Caco-2 (cell line): ENCODE data around the gene TRAPPC10. TPM values are rescaled to one million over a fixed set of nuclear protein-coding genes. Genes with fewer than 3 reads are reported as not detected.

Source experiments
- BruUV-seq: library from RNA; stranded (reverse); fragments of 400-500 nt; replicated peaks from 2 replicates; lab custom pipeline; 2021; lab: Mats Ljungman, UMichigan
- CTCF ChIA-PET: fragments of 300-600 bp; sonication (Branson Sonifier 250); formaldehyde crosslinking; loops from one replicate; lab custom pipeline; 2022; ENCODE audit warnings: antibody characterized with exemption; lab: Charles Lee
- POLR2A ChIA-PET: fragments of 300-600 bp; sonication (Branson Sonifier 250); formaldehyde crosslinking; loops from one replicate; lab custom pipeline; 2022; ENCODE audit warnings: antibody characterized with exemption; lab: Charles Lee
- DNase-seq, 2 experiments: peaks; one replicate each; pipeline versions ENCODE4 v3.0.0 to v3.0.0-alpha.2; 2020 to 2022
- H3K27me3 ChIP-seq: replicated peaks from 2 replicates; pipeline ENCODE4 v1.6.0; 2011; ENCODE audit warnings: low read length; ENCODE audit not compliant: control insufficient read depth, insufficient read depth
- H3K36me3 ChIP-seq: 2 replicates; pipeline ENCODE4 v1.5.1; 2011; ENCODE audit warnings: low read length; ENCODE audit not compliant: control insufficient read depth, insufficient read depth
- H3K4me1 ChIP-seq: fragments of 250-450 bp; sonication (Bioruptor Pico); 2 replicates; pipeline ENCODE4 v1.5.1; 2020; ENCODE audit warnings: mild to moderate bottlenecking
- H3K4me3 ChIP-seq: 2 replicates; pipeline ENCODE4 v1.5.1; 2011; ENCODE audit warnings: low read depth, mild to moderate bottlenecking, control low read depth, low read length
- H3K9me3 ChIP-seq: fragments of 250-450 bp; sonication (Bioruptor Pico); 2 replicates; pipeline ENCODE4 v1.5.1; 2020; ENCODE audit warnings: mild to moderate bottlenecking, moderate library complexity
- H3K27ac Mint-ChIP-seq: one replicate; pipeline ENCODE4 v1.8.0; 2022; ENCODE audit warnings: mixed read lengths; ENCODE audit not compliant: unreplicated experiment
- H3K27me3 Mint-ChIP-seq: one replicate; pipeline ENCODE4 v1.8.0; 2022; ENCODE audit warnings: mixed read lengths; ENCODE audit not compliant: insufficient read depth, unreplicated experiment
- H3K36me3 Mint-ChIP-seq: one replicate; pipeline ENCODE4 v1.8.0; 2022; ENCODE audit warnings: mild to moderate bottlenecking, mixed read lengths; ENCODE audit not compliant: insufficient read depth, unreplicated experiment
- H3K4me1 Mint-ChIP-seq: one replicate; pipeline ENCODE4 v1.8.0; 2022; ENCODE audit warnings: low read depth, mixed read lengths; ENCODE audit not compliant: unreplicated experiment
- H3K4me3 Mint-ChIP-seq: one replicate; pipeline ENCODE4 v1.8.0; 2022; ENCODE audit warnings: mild to moderate bottlenecking, moderate library complexity, mixed read lengths; ENCODE audit not compliant: unreplicated experiment
- H3K9me3 Mint-ChIP-seq: one replicate; pipeline ENCODE4 v1.8.0; 2022; ENCODE audit warnings: mixed read lengths; ENCODE audit not compliant: unreplicated experiment
- intact Hi-C: fragments of 100-400 bp; cut with micrococcal nuclease; formaldehyde crosslinking; loops from one replicate; pipeline ENCODE4 v1.10.0; 2022; ENCODE audit not compliant: unreplicated experiment
- total RNA-seq: library from RNA; stranded (reverse); gene quantifications from 2 replicates; pipeline ENCODE4 v1.2.3, GENCODE V29; 2022
- TF ChIP-seq, protein P1 (sequence below), 2 experiments: fragments of 200-600 bp in 1 of 2; IDR thresholded peaks; 1 replicate in 1 of 2; 2 replicates in 1 of 2; pipeline versions ENCODE4 v1.5.1 to v1.8.0; 2011 to 2022; ENCODE audit warnings: antibody characterized with exemption in 1 of 2, control low read depth in 1 of 2, inconsistent platforms in 1 of 2, low read depth in 1 of 2, low read length in 1 of 2, mild to moderate bottlenecking in 1 of 2, moderate library complexity in 1 of 2; ENCODE audit not compliant: insufficient read depth in 1 of 2, severe bottlenecking in 1 of 2, unreplicated experiment in 1 of 2

Gene TRAPPC10
- total RNA-seq, 1 experiment from 2014 or later, result 43.4 TPM

DNA sequence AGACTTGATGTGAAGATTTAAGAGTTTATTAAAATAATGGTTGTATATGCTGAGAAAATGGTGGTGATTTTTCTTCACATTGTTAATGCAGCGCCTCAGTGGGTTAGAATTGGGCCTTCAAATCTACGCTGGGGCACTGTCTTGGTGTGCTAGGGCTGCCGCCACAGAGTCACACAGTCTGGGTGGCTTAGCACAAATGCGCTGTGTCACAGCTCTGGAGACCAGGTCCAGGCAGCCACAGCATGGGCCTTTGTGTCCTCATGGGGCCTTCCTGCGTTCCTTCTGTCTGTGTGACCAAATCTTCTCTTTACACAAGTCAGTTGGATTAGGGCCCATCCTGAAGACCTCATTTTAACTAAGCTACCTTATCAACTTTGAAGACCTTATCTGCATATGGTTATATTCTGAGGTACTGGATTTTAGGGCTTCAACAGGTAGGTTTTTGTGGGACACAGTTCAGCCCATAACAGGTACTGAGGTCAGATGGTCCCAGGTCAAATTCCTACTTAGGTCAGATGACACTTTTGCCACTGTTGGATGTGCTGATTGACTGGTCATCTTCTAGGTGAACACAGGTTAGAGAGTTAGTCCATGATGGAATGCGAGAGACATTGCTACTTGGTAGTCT lies 17.5 kb downstream of the TRAPPC10 start:
- no peak for DNase-seq
- H3K36me3 ChIP-seq, result no peaks in the 10 kb centered on the region
- no peak overlapping the region for H3K4me3 ChIP-seq
- Mint-ChIP-seq H3K4me3 (no peak overlapping the region), H3K9me3 (no peaks in the 10 kb centered on the region), H3K27me3 (no peaks in the 10 kb centered on the region), H3K4me1 (peaks cover 13% of the 10 kb centered on the region), H3K36me3 (peaks cover 34% of the 10 kb centered on the region), H3K27ac (no peak overlapping the region)
- H3K9me3 ChIP-seq, result no peaks in the 10 kb centered on the region
- intact Hi-C loops, result no loop called here
- POLR2A ChIA-PET, result no interaction called here
- TF ChIP-seq, protein P1, sequence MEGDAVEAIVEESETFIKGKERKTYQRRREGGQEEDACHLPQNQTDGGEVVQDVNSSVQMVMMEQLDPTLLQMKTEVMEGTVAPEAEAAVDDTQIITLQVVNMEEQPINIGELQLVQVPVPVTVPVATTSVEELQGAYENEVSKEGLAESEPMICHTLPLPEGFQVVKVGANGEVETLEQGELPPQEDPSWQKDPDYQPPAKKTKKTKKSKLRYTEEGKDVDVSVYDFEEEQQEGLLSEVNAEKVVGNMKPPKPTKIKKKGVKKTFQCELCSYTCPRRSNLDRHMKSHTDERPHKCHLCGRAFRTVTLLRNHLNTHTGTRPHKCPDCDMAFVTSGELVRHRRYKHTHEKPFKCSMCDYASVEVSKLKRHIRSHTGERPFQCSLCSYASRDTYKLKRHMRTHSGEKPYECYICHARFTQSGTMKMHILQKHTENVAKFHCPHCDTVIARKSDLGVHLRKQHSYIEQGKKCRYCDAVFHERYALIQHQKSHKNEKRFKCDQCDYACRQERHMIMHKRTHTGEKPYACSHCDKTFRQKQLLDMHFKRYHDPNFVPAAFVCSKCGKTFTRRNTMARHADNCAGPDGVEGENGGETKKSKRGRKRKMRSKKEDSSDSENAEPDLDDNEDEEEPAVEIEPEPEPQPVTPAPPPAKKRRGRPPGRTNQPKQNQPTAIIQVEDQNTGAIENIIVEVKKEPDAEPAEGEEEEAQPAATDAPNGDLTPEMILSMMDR (IDR thresholded peaks at IDR 0.05; ENCODE audit: insufficient read depth in 1 of 2, low read depth in 1 of 2, low read length in 1 of 2, severe bottlenecking in 1 of 2, unreplicated experiment in 1 of 2), result no peak
- no peaks in the 10 kb centered on the region for H3K4me1 ChIP-seq
- CTCF ChIA-PET, result no interaction called here
- BruUV-seq, result no TSS peak
- H3K27me3 ChIP-seq, result no peaks in the 10 kb centered on the region

DNA sequence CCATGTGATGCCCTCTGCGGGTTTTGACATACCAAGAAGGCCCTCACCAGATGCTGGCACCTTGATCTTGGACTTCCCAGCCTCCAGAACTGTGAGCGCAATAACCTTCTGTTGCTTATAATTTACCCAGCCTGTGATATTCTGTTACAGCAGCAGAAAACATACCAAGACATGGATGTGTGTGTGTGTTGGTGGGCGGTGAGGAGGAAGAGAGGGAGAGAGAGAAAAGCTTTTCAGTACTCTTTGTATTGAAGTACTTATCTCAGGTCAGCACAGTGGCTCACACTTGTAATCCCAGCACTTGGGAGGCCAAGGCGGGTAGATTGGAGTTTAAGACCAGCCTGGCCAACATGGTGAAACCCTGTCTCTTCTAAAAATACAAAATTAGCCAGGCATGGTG lies 23.1 kb downstream of the TRAPPC10 start:
- intact Hi-C loops, result no loop called here
- no peak overlapping the region for H3K4me3 ChIP-seq
- H3K36me3 ChIP-seq, result no peaks in the 10 kb centered on the region; the same call in 1 of the 2 replicates
- no peaks in the 10 kb centered on the region for H3K9me3 ChIP-seq
- Mint-ChIP-seq H3K4me3 (no peak overlapping the region), H3K27me3 (no peaks in the 10 kb centered on the region), H3K9me3 (no peaks in the 10 kb centered on the region), H3K4me1 (peaks cover under 1% of the 10 kb centered on the region), H3K27ac (no peak overlapping the region), H3K36me3 (peaks cover 55% of the 10 kb centered on the region)
- no peaks in the 10 kb centered on the region for H3K27me3 ChIP-seq
- CTCF ChIA-PET, result no interaction called here
- H3K4me1 ChIP-seq, result no peaks in the 10 kb centered on the region
- no TSS peak for BruUV-seq
- POLR2A ChIA-PET, result no interaction called here
- TF ChIP-seq, protein P1 (IDR thresholded peaks at IDR 0.05; ENCODE audit: insufficient read depth in 1 of 2, low read depth in 1 of 2, low read length in 1 of 2, severe bottlenecking in 1 of 2, unreplicated experiment in 1 of 2), result no peak
- DNase-seq, result no peak

DNA sequence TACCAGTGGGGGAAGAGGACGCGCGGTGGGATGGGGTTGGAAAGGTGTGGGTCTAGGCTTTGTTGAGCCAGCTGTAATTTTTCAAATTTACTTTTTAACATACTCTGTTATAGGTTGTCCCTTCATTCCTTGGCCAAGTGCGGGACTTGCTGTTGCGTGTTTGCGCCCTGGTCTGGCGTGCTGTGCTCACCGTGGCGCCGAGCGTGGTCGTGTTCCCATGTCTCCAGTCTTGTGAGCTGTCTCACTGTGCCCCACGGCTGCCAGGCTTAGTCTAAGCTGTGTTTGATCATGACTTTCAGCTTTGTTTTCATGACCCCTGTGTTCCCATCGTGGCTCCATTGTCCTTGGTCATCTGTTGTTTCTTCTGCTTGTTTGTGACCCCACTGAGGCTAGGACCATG lies 26.0 kb downstream of the TRAPPC10 start:
- TF ChIP-seq, protein P1 (IDR thresholded peaks at IDR 0.05; ENCODE audit: insufficient read depth in 1 of 2, low read depth in 1 of 2, low read length in 1 of 2, severe bottlenecking in 1 of 2, unreplicated experiment in 1 of 2), result no peak
- Mint-ChIP-seq H3K36me3 (peaks cover 52% of the 10 kb centered on the region), H3K4me3 (no peak overlapping the region), H3K27ac (no peak overlapping the region), H3K27me3 (no peaks in the 10 kb centered on the region), H3K9me3 (no peaks in the 10 kb centered on the region), H3K4me1 (no peaks in the 10 kb centered on the region)
- no peak overlapping the region for H3K4me3 ChIP-seq
- H3K4me1 ChIP-seq, result no peaks in the 10 kb centered on the region
- intact Hi-C loops, result no loop called here
- no peaks in the 10 kb centered on the region; the same call in 1 of the 2 replicates for H3K36me3 ChIP-seq
- POLR2A ChIA-PET, result no interaction called here
- CTCF ChIA-PET, result no interaction called here
- H3K27me3 ChIP-seq, result no peaks in the 10 kb centered on the region
- no peaks in the 10 kb centered on the region for H3K9me3 ChIP-seq
- no peak for DNase-seq
- BruUV-seq, result no TSS peak
